Psoas muscle (tissue), 8 donors: Measurements from ENCODE around the gene SFTPB. TPM values are rescaled to one million over a fixed set of nuclear protein-coding genes. Genes with fewer than 3 reads are reported as not detected.

ENCODE experiments used
- ATAC-seq, 4 donors: fragments of 200-7000 bp; cut with Tn5 transposase; one replicate each; pipeline ENCODE4 v1.9.1; 2020; ENCODE audit warnings: moderate library complexity in 3 of 4, mild to moderate bottlenecking in 2 of 4
- DNase-seq, 2 donors: peaks; one replicate each; pipeline ENCODE4 v3.0.0-alpha.2; 2020
- H3K27ac ChIP-seq: fragments of 200-600 bp; one replicate; pipeline ENCODE4 v1.8.0; 2022
- H3K27me3 ChIP-seq, 3 donors: fragments of 200-600 bp in 1 of 3; one replicate each; pipeline versions ENCODE4 v1.6.1 to v1.8.0; 2013 to 2022; ENCODE audit warnings: low read length in 2 of 3, mild to moderate bottlenecking in 2 of 3, moderate library complexity in 1 of 3; ENCODE audit not compliant: insufficient read depth in 3 of 3
- H3K36me3 ChIP-seq, 2 donors: fragments of 200-600 bp in 1 of 2; one replicate each; pipeline versions ENCODE4 v1.6.1 to v1.8.0; 2013 to 2022; ENCODE audit warnings: low read depth in 1 of 2, mild to moderate bottlenecking in 1 of 2, moderate library complexity in 1 of 2; ENCODE audit not compliant: insufficient read depth in 1 of 2
- H3K4me1 ChIP-seq: fragments of 200-600 bp; one replicate; pipeline ENCODE4 v1.8.0; 2022
- H3K4me3 ChIP-seq: fragments of 200-600 bp; one replicate; pipeline ENCODE4 v1.8.0; 2022; ENCODE audit warnings: mild to moderate bottlenecking
- H3K9me3 ChIP-seq: fragments of 200-600 bp; one replicate; pipeline ENCODE4 v1.8.0; 2022
- WGBS, 3 donors: extraction: QIAGEN DNeasy Blood & Tissue Kit; methylation state at CpG; one replicate each; pipeline versions ENCODE4 v1.1.6 to v1.1.7; 2013; 5-methylcytosine and 5-hydroxymethylcytosine counted together
- intact Hi-C, 2 donors: fragments of 100-400 bp; cut with DNase I; formaldehyde crosslinking; loops; one replicate each; pipeline versions ENCODE4 v1.11.0 to v1.14.2; 2022
- polyA plus RNA-seq, 3 donors: library from polyadenylated mRNA; stranded (reverse); fragments of 200-250 nt; gene quantifications; one replicate each; pipeline ENCODE4 v1.2.3, GENCODE V29; 2013
- total RNA-seq, 4 donors: library from RNA; stranded (reverse); fragmentation: NEBNext Ultra II Directional in 2 of 4; extraction: Animal tissue kit (Norgen Biotek cat#: 25700) in 2 of 4; gene quantifications; one replicate each; pipeline versions ENCODE4 v1.2.1 to v1.2.4, GENCODE V29; 2021 to 2023
- TF ChIP-seq, protein P1 (sequence below): fragments of 200-600 bp; IDR thresholded peaks from one replicate; pipeline ENCODE4 v1.8.0; 2022; ENCODE audit warnings: antibody characterized with exemption
- donor health status: healthy with polysubstance abuse.
- donor health status: DM: no; HTN: no; CAD: no; lungs with moderate emphysema.
- donor health status: Bipolar disorder and iron deficiency.
- donor health status: healthy.
- donor health status: DM: yes; HTN: yes; CAD: no.
- donor health status: DM: no; HTN: no; CAD: no.
- donor health status: DM: no; HTN: no; CAD: no.
- donor health status: DM: yes; HTN: yes; CAD: no.

The SFTPB gene
- total and polyA plus RNA-seq, 7 donors, result 0.04 to 1.5 (median 0.98) TPM

DNA sequence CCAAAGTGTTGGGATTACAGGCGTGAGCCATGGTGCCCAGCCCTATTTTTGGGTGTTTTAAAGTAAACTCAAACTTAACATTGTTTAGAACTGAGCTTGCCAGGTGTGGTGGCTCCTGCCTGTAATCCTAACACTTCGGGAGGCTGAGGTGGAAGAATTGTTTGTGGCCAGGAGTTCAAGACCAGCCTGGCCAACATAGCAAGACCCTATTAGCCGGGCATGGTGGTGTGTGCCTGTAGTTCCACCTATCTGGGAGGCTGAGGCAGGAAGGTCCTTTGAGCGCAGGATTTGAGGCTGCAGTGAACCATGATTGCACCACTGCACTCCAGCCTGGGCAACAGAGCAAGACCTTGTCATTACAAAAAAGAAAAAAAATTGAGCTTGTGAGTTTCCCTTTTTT, 17.5 kb downstream of the SFTPB start:
- DNase-seq (no peak), ATAC-seq (no peak)
- TF ChIP-seq, protein P1, sequence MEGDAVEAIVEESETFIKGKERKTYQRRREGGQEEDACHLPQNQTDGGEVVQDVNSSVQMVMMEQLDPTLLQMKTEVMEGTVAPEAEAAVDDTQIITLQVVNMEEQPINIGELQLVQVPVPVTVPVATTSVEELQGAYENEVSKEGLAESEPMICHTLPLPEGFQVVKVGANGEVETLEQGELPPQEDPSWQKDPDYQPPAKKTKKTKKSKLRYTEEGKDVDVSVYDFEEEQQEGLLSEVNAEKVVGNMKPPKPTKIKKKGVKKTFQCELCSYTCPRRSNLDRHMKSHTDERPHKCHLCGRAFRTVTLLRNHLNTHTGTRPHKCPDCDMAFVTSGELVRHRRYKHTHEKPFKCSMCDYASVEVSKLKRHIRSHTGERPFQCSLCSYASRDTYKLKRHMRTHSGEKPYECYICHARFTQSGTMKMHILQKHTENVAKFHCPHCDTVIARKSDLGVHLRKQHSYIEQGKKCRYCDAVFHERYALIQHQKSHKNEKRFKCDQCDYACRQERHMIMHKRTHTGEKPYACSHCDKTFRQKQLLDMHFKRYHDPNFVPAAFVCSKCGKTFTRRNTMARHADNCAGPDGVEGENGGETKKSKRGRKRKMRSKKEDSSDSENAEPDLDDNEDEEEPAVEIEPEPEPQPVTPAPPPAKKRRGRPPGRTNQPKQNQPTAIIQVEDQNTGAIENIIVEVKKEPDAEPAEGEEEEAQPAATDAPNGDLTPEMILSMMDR, result no peak
- intact Hi-C loops, result no loop called here
- Histone ChIP-seq H3K27ac (no peak overlapping the region), H3K27me3 (no peaks in the 10 kb centered on the region), H3K36me3 (peaks cover 10 to 87% of the 10 kb centered on the region in 2 donors), H3K4me1 (no peaks in the 10 kb centered on the region), H3K9me3 (no peaks in the 10 kb centered on the region), H3K4me3 (no peak overlapping the region)
- 97 to 100% (median 99%) methylated on average over 4 of the region's 4 CpGs for WGBS, 3 donors

DNA sequence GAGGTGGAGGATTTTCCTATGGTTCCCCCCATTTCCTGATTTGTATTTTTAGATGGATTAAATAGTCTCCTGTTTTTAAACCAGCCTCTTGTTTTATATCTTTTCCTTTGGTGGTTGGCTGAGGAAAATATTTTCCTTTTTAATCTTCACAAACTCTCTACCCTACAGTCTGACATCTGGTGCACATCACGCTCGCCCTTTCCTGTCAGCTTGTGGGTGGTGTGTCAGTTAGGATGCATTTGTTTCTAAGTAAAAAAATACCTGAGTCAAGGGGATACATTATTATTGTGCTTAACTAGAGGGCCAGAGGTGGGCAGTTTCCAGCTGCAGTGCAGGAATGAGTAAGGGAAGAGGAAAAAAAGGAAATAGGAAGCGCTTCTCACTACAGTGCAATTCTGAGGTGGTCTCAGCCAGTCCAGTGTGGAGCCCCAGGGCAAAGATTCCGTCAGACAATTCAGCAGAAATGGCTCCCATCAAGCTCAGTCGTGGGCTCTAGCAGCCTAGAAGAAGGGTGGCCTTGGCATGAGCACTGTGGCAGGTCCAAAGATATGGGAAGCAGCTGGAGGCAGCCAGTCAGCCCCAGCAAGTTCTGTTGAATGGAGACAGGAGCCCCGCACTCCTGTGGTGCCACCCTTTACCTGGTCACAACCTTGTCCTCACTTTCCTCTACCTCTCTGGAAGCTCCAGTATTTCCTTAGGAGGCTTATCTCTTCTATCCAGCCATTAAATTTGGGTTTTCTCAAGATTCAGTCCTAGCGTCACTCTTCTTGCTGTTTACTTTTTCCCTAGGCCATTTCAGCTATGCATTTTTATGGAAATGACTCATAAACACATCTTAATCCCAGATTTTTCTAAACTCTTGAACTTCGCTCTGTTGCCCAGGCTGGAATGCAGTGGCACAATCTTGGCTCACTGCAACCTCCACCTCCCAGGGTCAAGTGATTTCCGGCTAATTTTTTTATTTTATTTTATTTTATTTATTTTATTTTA, 18.5 kb downstream of the SFTPB start:
- 89 to 94% (median 90%) methylated on average over 9 of the region's 9 CpGs for WGBS, 3 donors
- intact Hi-C loops, result no loop called here
- peaks cover 11 to 91% of the 10 kb centered on the region in 2 donors for H3K36me3 ChIP-seq
- TF ChIP-seq, protein P1, result no peak
- no peaks in the 10 kb centered on the region for H3K27me3 ChIP-seq
- no peaks in the 10 kb centered on the region for H3K4me1 ChIP-seq
- H3K9me3 ChIP-seq, result no peaks in the 10 kb centered on the region
- no peak overlapping the region for H3K27ac ChIP-seq
- DNase-seq, result no peak
- no peak for ATAC-seq
- no peak overlapping the region for H3K4me3 ChIP-seq

DNA sequence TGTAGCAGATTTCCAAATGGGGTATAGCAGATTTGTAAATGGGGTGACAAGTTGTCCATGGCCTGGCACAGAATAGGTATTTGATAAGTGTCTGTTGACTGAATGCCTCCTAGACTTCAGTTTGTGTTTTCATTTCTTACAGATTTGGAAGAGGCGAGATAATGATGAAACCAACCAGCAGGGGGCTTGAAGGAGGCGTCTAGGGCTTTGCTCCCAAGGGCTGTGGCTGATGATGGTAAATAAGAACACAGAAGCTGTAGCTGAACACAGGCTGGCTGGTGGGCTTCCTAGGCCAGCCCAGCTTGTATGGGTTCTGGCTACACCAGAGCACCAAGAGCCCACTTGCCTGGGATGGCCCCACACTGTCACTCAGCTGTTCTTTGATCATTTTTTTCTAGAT, 19.4 kb downstream of the SFTPB start:
- Histone ChIP-seq H3K27me3 (no peaks in the 10 kb centered on the region), H3K27ac (no peak overlapping the region), H3K36me3 (peaks cover 11 to 100% of the 10 kb centered on the region in 2 donors), H3K9me3 (no peaks in the 10 kb centered on the region), H3K4me1 (no peaks in the 10 kb centered on the region), H3K4me3 (no peak overlapping the region)
- DNase-seq (no peak), ATAC-seq (no peak)
- WGBS, 3 donors, result 58 to 81% (median 65%) methylated on average over 2 of the region's 2 CpGs
- intact Hi-C loops, result no loop called here
- TF ChIP-seq, protein P1, result peak; percentile 31

DNA sequence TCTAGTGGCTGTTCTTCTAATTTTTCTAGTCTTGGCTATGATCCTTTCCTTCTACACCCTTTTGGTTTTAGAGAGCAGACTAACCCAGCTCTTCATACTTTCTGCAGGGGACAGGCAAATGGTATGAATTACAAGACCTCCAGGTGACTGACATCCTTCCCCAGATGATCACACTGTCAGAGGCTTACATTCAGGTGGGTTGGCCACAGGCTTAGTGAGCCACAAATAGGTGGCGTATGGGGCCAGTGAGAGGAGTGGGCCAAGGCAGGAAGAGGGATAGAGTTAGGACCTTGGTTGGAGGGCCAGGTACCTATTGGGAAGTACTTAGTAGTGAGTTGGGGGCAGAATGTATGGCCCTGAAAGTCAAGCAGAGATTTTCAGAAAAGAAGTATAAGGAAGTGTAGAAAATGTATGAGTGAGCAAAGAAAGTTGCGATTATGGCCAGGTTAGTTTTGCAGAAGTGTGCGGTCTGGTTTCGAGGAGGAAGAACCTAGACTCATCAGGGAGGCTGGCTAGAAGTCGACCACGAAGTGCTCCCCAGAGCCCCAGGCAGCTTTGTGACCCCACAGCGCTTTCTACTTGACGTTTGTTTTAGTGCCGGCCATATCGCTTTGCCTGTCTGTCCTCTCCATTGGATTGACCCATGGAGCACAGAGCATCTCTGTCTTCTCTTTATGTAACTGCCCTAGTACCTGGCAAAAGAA, 20.0 kb downstream of the SFTPB start:
- ATAC-seq (no peak), DNase-seq (no peak)
- Histone ChIP-seq H3K9me3 (no peaks in the 10 kb centered on the region), H3K4me1 (no peaks in the 10 kb centered on the region), H3K36me3 (peaks cover 13 to 100% of the 10 kb centered on the region in 2 donors), H3K27ac (no peak overlapping the region), H3K27me3 (no peaks in the 10 kb centered on the region), H3K4me3 (no peak overlapping the region)
- TF ChIP-seq, protein P1, result no peak
- 90 to 92% (median 92%) methylated on average over 10 of the region's 10 CpGs for WGBS, 3 donors
- intact Hi-C loops, result no loop called here
